Measurements from ENCODE around the gene CHD1L. TPM values are rescaled to one million over a fixed set of nuclear protein-coding genes. Genes with fewer than 3 reads are reported as not detected.

CHD1L gene
- total RNA-seq, 1 donor from 2014 or later = 30.3 TPM

- Mint-ChIP-seq H3K4me3 (ENCODE audit: unreplicated experiment) (no peak overlapping the region), H3K4me1 (ENCODE audit: unreplicated experiment) (peaks cover 4% of the 10 kb centered on the region), H3K27me3 (ENCODE audit: unreplicated experiment) (no peaks in the 10 kb centered on the region), H3K36me3 (ENCODE audit: unreplicated experiment) (peaks cover 4% of the 10 kb centered on the region), H3K27ac (ENCODE audit: unreplicated experiment) (no peak overlapping the region), H3K9me3 (ENCODE audit: unreplicated experiment) (no peaks in the 10 kb centered on the region)
- no peak for TF ChIP-seq CTCF (IDR thresholded peaks at IDR 0.05)
- no peak for DNase-seq (ENCODE audit: extremely low spot score, unreplicated experiment)
Measured at GRCh38 chr1:147211577-147211976, 30.9 kb upstream of the CHD1L start.

- DNase-seq (ENCODE audit: extremely low spot score, unreplicated experiment) = no peak
- Mint-ChIP-seq H3K4me1 (ENCODE audit: unreplicated experiment) (peaks cover 4% of the 10 kb centered on the region), H3K9me3 (ENCODE audit: unreplicated experiment) (no peaks in the 10 kb centered on the region), H3K27me3 (ENCODE audit: unreplicated experiment) (no peaks in the 10 kb centered on the region), H3K4me3 (ENCODE audit: unreplicated experiment) (no peak overlapping the region), H3K27ac (ENCODE audit: unreplicated experiment) (no peak overlapping the region), H3K36me3 (ENCODE audit: unreplicated experiment) (peaks cover 4% of the 10 kb centered on the region)
- TF ChIP-seq CTCF (IDR thresholded peaks at IDR 0.05) = no peak
Measured at GRCh38 chr1:147213271-147213670, 29.2 kb upstream of the CHD1L start.

GRCh38 chr1:147214325-147214724 lies 28.2 kb upstream of the CHD1L start:
- peaks cover 4% of the 10 kb centered on the region for H3K4me1 Mint-ChIP-seq (ENCODE audit: unreplicated experiment)
- no peak for DNase-seq (ENCODE audit: extremely low spot score, unreplicated experiment)
- no peak overlapping the region for H3K27ac Mint-ChIP-seq (ENCODE audit: unreplicated experiment)
- H3K36me3 Mint-ChIP-seq (ENCODE audit: unreplicated experiment) = peaks cover 4% of the 10 kb centered on the region
- no peak for TF ChIP-seq CTCF (IDR thresholded peaks at IDR 0.05)
- no peaks in the 10 kb centered on the region for H3K27me3 Mint-ChIP-seq (ENCODE audit: unreplicated experiment)
- H3K9me3 Mint-ChIP-seq (ENCODE audit: unreplicated experiment) = no peaks in the 10 kb centered on the region
- H3K4me3 Mint-ChIP-seq (ENCODE audit: unreplicated experiment) = no peak overlapping the region

- DNase-seq (ENCODE audit: extremely low spot score, unreplicated experiment) = no peak
- H3K27ac Mint-ChIP-seq (ENCODE audit: unreplicated experiment) = no peak overlapping the region
- H3K36me3 Mint-ChIP-seq (ENCODE audit: unreplicated experiment) = no peaks in the 10 kb centered on the region
- H3K27me3 Mint-ChIP-seq (ENCODE audit: unreplicated experiment) = no peaks in the 10 kb centered on the region
- no peak overlapping the region for H3K4me3 Mint-ChIP-seq (ENCODE audit: unreplicated experiment)
- TF ChIP-seq CTCF (IDR thresholded peaks at IDR 0.05) = no peak
- H3K4me1 Mint-ChIP-seq (ENCODE audit: unreplicated experiment) = peaks cover 4% of the 10 kb centered on the region
- H3K9me3 Mint-ChIP-seq (ENCODE audit: unreplicated experiment) = no peaks in the 10 kb centered on the region
Measured at GRCh38 chr1:147214842-147215539, 27.5 kb upstream of the CHD1L start.

- Mint-ChIP-seq H3K4me1 (ENCODE audit: unreplicated experiment) (peaks cover 4% of the 10 kb centered on the region), H3K4me3 (ENCODE audit: unreplicated experiment) (no peak overlapping the region), H3K27me3 (ENCODE audit: unreplicated experiment) (no peaks in the 10 kb centered on the region), H3K36me3 (ENCODE audit: unreplicated experiment) (no peaks in the 10 kb centered on the region), H3K27ac (ENCODE audit: unreplicated experiment) (no peak overlapping the region), H3K9me3 (ENCODE audit: unreplicated experiment) (no peaks in the 10 kb centered on the region)
- TF ChIP-seq CTCF (IDR thresholded peaks at IDR 0.05) = no peak
- no peak for DNase-seq (ENCODE audit: extremely low spot score, unreplicated experiment)
Measured at GRCh38 chr1:147215540-147215916, 27.0 kb upstream of the CHD1L start.
